LNCAP (cell line): ENCODE results near the gene MFAP2.

Source experiments
- CTCF ChIP-seq: fragments of 450-650 bp; IDR thresholded peaks from 2 replicates; pipeline ENCODE4 v1.5.1; 2017; ENCODE audit warnings: mild to moderate bottlenecking

The MFAP2 gene

GRCh38 chr1:16927256-16927655 is 53.2 kb downstream of the MFAP2 start:
- no peak for TF ChIP-seq CTCF

- TF ChIP-seq CTCF: no peak
These were observed 53.8 kb downstream of the MFAP2 start for GRCh38 chr1:16926491-16927073.

- TF ChIP-seq CTCF: no peak
These were observed 54.6 kb downstream of the MFAP2 start for GRCh38 chr1:16925635-16926490.

- TF ChIP-seq CTCF: no peak
These were observed 55.4 kb downstream of the MFAP2 start for GRCh38 chr1:16924919-16925477.
